ENCODE data around the gene MTMR12.
"Not testable (repeated sequence)": the region's sequence is repeated elsewhere in the genome, so short reads cannot be mapped to it uniquely, and the experiment has no call there.

DNA sequence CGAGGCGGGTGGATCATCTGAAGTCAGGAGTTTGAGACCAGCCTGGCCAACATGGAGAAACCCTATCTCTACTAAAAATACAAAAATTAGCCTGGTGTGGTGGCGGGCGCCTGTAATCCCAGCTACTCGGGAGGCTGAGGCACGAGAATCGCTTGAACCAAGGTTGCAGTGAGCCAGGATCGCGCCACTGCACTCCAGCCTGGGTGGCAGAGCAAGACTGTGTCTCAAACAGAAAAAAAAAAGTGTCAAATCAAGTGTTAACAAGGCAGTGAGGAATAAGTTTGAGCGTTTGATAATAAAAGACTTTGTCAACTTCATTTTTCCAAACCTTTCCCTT lies 1.4 kb upstream of the MTMR12 start:
- TF ChIP-seq, protein P1, sequence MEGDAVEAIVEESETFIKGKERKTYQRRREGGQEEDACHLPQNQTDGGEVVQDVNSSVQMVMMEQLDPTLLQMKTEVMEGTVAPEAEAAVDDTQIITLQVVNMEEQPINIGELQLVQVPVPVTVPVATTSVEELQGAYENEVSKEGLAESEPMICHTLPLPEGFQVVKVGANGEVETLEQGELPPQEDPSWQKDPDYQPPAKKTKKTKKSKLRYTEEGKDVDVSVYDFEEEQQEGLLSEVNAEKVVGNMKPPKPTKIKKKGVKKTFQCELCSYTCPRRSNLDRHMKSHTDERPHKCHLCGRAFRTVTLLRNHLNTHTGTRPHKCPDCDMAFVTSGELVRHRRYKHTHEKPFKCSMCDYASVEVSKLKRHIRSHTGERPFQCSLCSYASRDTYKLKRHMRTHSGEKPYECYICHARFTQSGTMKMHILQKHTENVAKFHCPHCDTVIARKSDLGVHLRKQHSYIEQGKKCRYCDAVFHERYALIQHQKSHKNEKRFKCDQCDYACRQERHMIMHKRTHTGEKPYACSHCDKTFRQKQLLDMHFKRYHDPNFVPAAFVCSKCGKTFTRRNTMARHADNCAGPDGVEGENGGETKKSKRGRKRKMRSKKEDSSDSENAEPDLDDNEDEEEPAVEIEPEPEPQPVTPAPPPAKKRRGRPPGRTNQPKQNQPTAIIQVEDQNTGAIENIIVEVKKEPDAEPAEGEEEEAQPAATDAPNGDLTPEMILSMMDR (IDR thresholded peaks at IDR 0.05; ENCODE audit: control extremely low read depth in 1 of 3, insufficient read depth in 1 of 3, low read depth in 1 of 3, low read length in 3 of 3) = not testable (repeated sequence)
- TF ChIP-seq POLR2AphosphoS5 (IDR thresholded peaks at IDR 0.05; ENCODE audit: low read depth, low read length); RAD21 (IDR thresholded peaks at IDR 0.05 in 1 of 2, conservative IDR thresholded peaks at IDR 0.05 in 1 of 2; ENCODE audit: low read depth in 2 of 2, low read length in 2 of 2); BCL11A (IDR thresholded peaks at IDR 0.05; ENCODE audit: low read depth in 2 of 2, low read length in 2 of 2); SP1 (IDR thresholded peaks at IDR 0.05; ENCODE audit: low read depth, low read length); RFX5 (IDR thresholded peaks at IDR 0.05; ENCODE audit: borderline replicate concordance, low read depth, low read length); TAF1 (IDR thresholded peaks at IDR 0.05; ENCODE audit: low read depth, low read length): not testable (repeated sequence)

Measured in H1 (cell line).